ENCODE measurements around the gene PCAT7.

DNA sequence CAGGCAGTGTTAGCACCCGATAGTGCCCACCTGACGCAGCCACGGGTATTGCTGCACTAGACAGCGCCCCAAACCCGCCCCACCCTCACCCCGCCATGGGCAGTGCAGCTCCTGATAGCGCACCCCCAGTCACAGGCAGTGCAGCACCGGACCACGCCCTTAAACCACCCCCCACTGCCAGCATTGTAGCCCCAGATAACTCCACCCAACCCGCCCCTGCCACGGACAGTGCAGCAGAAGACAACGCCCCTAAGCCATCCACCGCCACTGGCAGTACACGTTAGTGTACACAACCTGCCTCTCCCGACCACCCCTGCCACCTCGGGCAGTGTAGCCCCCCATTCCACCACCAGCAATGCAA is 825 bp upstream of the PCAT7 start:
- TF ChIP-seq CTCF (IDR thresholded peaks at IDR 0.05; ENCODE audit: low read depth, low read length) (no peak), EZH2phosphoT487 (IDR thresholded peaks at IDR 0.05; ENCODE audit: low read depth) (no peak)

All from OCI-LY3 (cell line).